PC-3 (cell line): ENCODE measurements around the gene EIF6. TPM values are rescaled to one million over a fixed set of nuclear protein-coding genes. Genes with fewer than 3 reads are reported as not detected.
A peak's percentile ranks its signal among the peaks of the same experiment; 100 is the strongest.

Source experiments
- ATAC-seq: fragments of 200-7000 bp; cut with Tn5 transposase; 2 replicates; pipeline ENCODE4 v1.9.1; 2020; ENCODE audit warnings: mild to moderate bottlenecking, moderate library complexity
- BruUV-seq: library from RNA; stranded (reverse); fragments of 400-500 nt; replicated peaks from 2 replicates; lab custom pipeline; 2021; lab: Mats Ljungman, UMichigan
- CTCF ChIA-PET: fragments of 300-600 bp; sonication (Branson Sonifier 250); formaldehyde crosslinking; loops from one replicate; lab custom pipeline; 2022; ENCODE audit warnings: antibody characterized with exemption; lab: Charles Lee
- POLR2A ChIA-PET: fragments of 300-600 bp; sonication (Branson Sonifier 250); formaldehyde crosslinking; loops from one replicate; lab custom pipeline; 2022; ENCODE audit warnings: antibody characterized with exemption; ENCODE audit not compliant: unreplicated experiment; lab: Charles Lee
- DNase-seq: peaks from one replicate; pipeline ENCODE4 v3.0.0-alpha.2; 2015
- H2AFZ ChIP-seq: fragments of 300-600 bp; sonication (generic); 2 replicates; pipeline ENCODE4 v1.6.0; 2016; ENCODE audit warnings: antibody characterized with exemption, low read length
- H3F3A ChIP-seq: fragments of 300-600 bp; sonication (generic); one replicate; pipeline ENCODE4 v1.6.0; 2017; ENCODE audit warnings: antibody characterized with exemption, low read length, control low read depth, mild to moderate bottlenecking; ENCODE audit not compliant: unreplicated experiment
- H3K27ac ChIP-seq: fragments of 300-600 bp; sonication (generic); 2 replicates; pipeline ENCODE4 v1.5.1; 2016; ENCODE audit warnings: mild to moderate bottlenecking, low read length
- H3K27me3 ChIP-seq: fragments of 300-600 bp; sonication (generic); 2 replicates; pipeline ENCODE4 v1.6.1; 2016; ENCODE audit warnings: low read length, mixed read lengths
- H3K36me3 ChIP-seq: fragments of 300-600 bp; sonication (generic); 2 replicates; pipeline ENCODE4 v1.6.1; 2016; ENCODE audit warnings: low read depth, mixed run types, low read length, mixed read lengths
- H3K4me1 ChIP-seq: fragments of 300-600 bp; sonication (generic); 2 replicates; pipeline ENCODE4 v1.5.1; 2016; ENCODE audit warnings: low read length; ENCODE audit not compliant: insufficient read depth
- H3K4me2 ChIP-seq: fragments of 300-600 bp; sonication (generic); 2 replicates; pipeline ENCODE4 v1.6.0; 2016; ENCODE audit warnings: low read length
- H3K4me3 ChIP-seq: fragments of 300-600 bp; sonication (generic); 2 replicates; pipeline ENCODE4 v1.5.1; 2016; ENCODE audit warnings: mild to moderate bottlenecking, low read length, mixed read lengths
- H3K79me2 ChIP-seq: fragments of 300-600 bp; sonication (generic); 2 replicates; pipeline ENCODE4 v1.6.1; 2017; ENCODE audit warnings: low read length, mixed read lengths
- H3K9ac ChIP-seq: fragments of 300-600 bp; sonication (generic); 2 replicates; pipeline ENCODE4 v1.6.0; 2016; ENCODE audit warnings: mild to moderate bottlenecking, low read length
- H3K9me2 ChIP-seq: fragments of 300-600 bp; sonication (generic); replicated peaks from 2 replicates; pipeline ENCODE4 v1.6.1; 2016; ENCODE audit warnings: mixed run types, low read length, mixed read lengths
- H3K9me3 ChIP-seq: fragments of 300-600 bp; sonication (generic); 2 replicates; pipeline ENCODE4 v1.6.1; 2016; ENCODE audit warnings: low read length, mixed read lengths
- H4K20me1 ChIP-seq: fragments of 300-600 bp; sonication (generic); 2 replicates; pipeline ENCODE4 v1.6.1; 2016; ENCODE audit warnings: low read length, mixed read lengths
- EZH2 ChIP-seq: fragments of 300-600 bp; sonication (generic); IDR thresholded peaks from one replicate; pipeline ENCODE4 v1.6.1; 2017; ENCODE audit warnings: antibody characterized with exemption, mild to moderate bottlenecking, low read length; ENCODE audit not compliant: unreplicated experiment
- EZH2phosphoT487 ChIP-seq: fragments of 300-600 bp; sonication (generic); IDR thresholded peaks from 2 replicates; pipeline ENCODE4 v1.6.1; 2018; ENCODE audit warnings: mild to moderate bottlenecking, antibody characterized with exemption, low read length, borderline replicate concordance
- intact Hi-C: fragments of 100-400 bp; cut with micrococcal nuclease; formaldehyde crosslinking; loops from 2 replicates; pipeline ENCODE4 v1.9.0; 2023
- total RNA-seq: library from RNA; depleted of rRNA; stranded (reverse); fragments of >200 nt; gene quantifications from 2 replicates; pipeline ENCODE4 v1.2.3, GENCODE V29; 2014
- TF ChIP-seq, protein P1 (sequence below): fragments of 300-600 bp; sonication (generic); conservative IDR thresholded peaks from 2 replicates; pipeline ENCODE4 v1.5.1; 2017; ENCODE audit warnings: antibody characterized with exemption, low read depth, mild to moderate bottlenecking, low read length

Gene EIF6
- total RNA-seq, 1 experiment from 2014 or later = 292 TPM

DNA sequence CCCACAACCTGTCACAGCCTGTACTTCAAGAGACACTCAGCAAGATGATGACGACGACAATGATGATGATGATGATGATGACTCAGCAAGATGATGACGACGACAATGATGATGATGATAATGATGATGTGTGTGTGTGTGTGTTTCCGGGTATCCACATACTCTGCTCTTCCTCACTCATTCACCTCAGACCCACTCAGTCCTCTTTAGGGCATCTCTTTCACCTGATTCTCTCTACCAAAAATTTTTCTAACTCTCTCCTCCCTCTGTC is 1.2 kb upstream of the EIF6 start:
- Histone ChIP-seq H3K9ac (no peak overlapping the region), H3K79me2 (peaks cover 37% of the 10 kb centered on the region), H3K27me3 (no peaks in the 10 kb centered on the region), H3K36me3 (peaks cover 12% of the 10 kb centered on the region), H3K9me2 (no peaks in the 10 kb centered on the region), H3K4me1 (peaks cover 16% of the 10 kb centered on the region), H4K20me1 (peaks cover 4% of the 10 kb centered on the region; the same call in 1 of the 2 replicates), H3F3A (no peaks in the 10 kb centered on the region), H3K27ac (no peak overlapping the region), H3K4me3 (no peak overlapping the region), H3K4me2 (peak overlapping the region; percentile 95), H3K9me3 (no peaks in the 10 kb centered on the region), H2AFZ (no peak overlapping the region)
- ATAC-seq (no peak), DNase-seq (no peak)
- BruUV-seq = no TSS peak
- intact Hi-C loops = loop anchor here (2.0 kb wide), 1 partner anchor 17 kb away; no protein-coding TSS in a partner anchor
- ChIA-PET CTCF (no interaction called here), POLR2A (no interaction called here)
- TF ChIP-seq EZH2 (no peak), EZH2phosphoT487 (no peak)
- TF ChIP-seq, protein P1, sequence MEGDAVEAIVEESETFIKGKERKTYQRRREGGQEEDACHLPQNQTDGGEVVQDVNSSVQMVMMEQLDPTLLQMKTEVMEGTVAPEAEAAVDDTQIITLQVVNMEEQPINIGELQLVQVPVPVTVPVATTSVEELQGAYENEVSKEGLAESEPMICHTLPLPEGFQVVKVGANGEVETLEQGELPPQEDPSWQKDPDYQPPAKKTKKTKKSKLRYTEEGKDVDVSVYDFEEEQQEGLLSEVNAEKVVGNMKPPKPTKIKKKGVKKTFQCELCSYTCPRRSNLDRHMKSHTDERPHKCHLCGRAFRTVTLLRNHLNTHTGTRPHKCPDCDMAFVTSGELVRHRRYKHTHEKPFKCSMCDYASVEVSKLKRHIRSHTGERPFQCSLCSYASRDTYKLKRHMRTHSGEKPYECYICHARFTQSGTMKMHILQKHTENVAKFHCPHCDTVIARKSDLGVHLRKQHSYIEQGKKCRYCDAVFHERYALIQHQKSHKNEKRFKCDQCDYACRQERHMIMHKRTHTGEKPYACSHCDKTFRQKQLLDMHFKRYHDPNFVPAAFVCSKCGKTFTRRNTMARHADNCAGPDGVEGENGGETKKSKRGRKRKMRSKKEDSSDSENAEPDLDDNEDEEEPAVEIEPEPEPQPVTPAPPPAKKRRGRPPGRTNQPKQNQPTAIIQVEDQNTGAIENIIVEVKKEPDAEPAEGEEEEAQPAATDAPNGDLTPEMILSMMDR = no peak

DNA sequence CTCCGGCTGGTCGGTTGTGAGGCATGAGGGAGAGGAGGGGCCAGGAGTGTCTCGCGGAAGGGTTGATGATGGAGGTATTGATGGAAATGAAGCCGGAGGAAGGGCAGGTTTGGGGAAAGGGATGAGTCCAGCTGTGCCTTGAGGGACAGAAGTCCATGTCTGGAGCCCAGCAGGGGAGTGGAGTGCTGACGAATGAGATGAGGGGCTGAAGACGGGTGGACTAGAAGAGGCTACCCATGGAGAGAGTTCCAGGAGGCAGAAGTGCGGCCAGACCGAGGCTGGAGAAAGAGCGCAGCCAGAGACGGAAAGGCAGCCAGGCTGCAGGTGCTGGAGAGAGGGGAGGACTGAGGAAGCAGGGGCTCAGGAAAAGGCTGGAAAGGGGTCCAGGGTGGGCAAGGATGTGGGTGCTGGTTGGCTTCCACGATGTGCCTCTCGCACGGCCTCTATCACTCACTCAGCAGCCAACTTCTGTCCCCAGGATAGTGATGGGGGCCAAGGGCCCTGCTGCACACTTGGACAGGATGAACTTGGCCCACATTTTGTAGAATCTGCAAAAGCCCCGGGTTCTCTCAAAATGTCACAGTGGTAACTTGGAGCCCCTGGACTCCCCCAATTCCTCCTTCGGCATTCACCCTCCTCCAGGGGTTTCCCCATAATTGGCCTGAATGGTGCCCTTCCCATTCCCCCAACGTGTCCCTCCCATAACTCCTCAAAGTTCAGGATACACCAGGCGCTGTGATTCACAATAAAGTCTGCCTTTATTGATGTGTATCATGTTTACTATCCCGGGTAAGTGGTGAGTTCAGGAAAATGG is 627 bp upstream of the EIF6 start:
- Histone ChIP-seq H3K27ac (peak overlapping the region; percentile 72), H3K79me2 (peaks cover 42% of the 10 kb centered on the region), H3K9me3 (no peaks in the 10 kb centered on the region), H3K9me2 (no peaks in the 10 kb centered on the region), H3F3A (peaks cover 4% of the 10 kb centered on the region), H3K9ac (peak overlapping the region; percentile 98), H3K4me1 (peaks cover 16% of the 10 kb centered on the region), H3K36me3 (peaks cover 17% of the 10 kb centered on the region), H3K4me3 (peak overlapping the region; percentile 98), H3K4me2 (peak overlapping the region; percentile 95), H4K20me1 (peaks cover 7% of the 10 kb centered on the region; the same call in 1 of the 2 replicates), H3K27me3 (no peaks in the 10 kb centered on the region), H2AFZ (peak overlapping the region; percentile 96)
- POLR2A ChIA-PET = interaction anchor here (0.5 to 0.8 kb wide), 5 partner anchors 17 to 170 kb away, joined by 3 to 15 read pairs (median 12); partner anchors contain the start of gene CEP250
- TF ChIP-seq EZH2 (no peak), EZH2phosphoT487 (no peak)
- TF ChIP-seq, protein P1 = no peak
- intact Hi-C loops = loop anchor here (2.0 kb wide), 1 partner anchor 18 kb away; no protein-coding TSS in a partner anchor
- TSS peak; percentile 70 for BruUV-seq
- CTCF ChIA-PET = interaction anchor here (0.6 to 1.0 kb wide), 2 partner anchors 16 to 189 kb away, joined by 9 to 11 read pairs; no protein-coding TSS in a partner anchor
- peak; percentile 21 for ATAC-seq
- no peak for DNase-seq
